ENCODE data around the gene ZNF492. TPM values are rescaled to one million over a fixed set of nuclear protein-coding genes. Genes with fewer than 3 reads are reported as not detected.
"Not testable (repeated sequence)": the region's sequence is repeated elsewhere in the genome, so short reads cannot be mapped to it uniquely, and the experiment has no call there.

ZNF492 gene
- total and polyA plus RNA-seq, 10 of the 15 experiments (the other 5 are each of a cell fraction or from before 2014, with no cell fraction given), result not detected

GRCh38 chr19:22685493-22685892 is 51.4 kb downstream of the ZNF492 start:
- H3K4me1 ChIP-seq (ENCODE audit: control insufficient read depth, insufficient read depth, low read length); intact Hi-C loops (cut with micrococcal nuclease; ENCODE audit: unreplicated experiment); in situ Hi-C loops (cut with MboI); H3K27ac ChIP-seq (ENCODE audit: control insufficient read depth, insufficient read depth); POLR2A ChIA-PET; H4K20me1 ChIP-seq (ENCODE audit: control insufficient read depth, insufficient read depth); H3K36me3 ChIP-seq (ENCODE audit: control insufficient read depth in 2 of 2, insufficient read depth in 2 of 2, low read length in 1 of 2); SMC1A ChIA-PET (ENCODE audit: uncharacterized antibody, unreplicated experiment); H2AFZ ChIP-seq (ENCODE audit: control insufficient read depth, low read depth, low read length); RAD21 ChIA-PET (ENCODE audit: unreplicated experiment); H3K9ac ChIP-seq (ENCODE audit: control insufficient read depth, insufficient read depth, low read length); H3K4me2 ChIP-seq (ENCODE audit: control insufficient read depth, insufficient read depth); ATAC-seq; H3K79me2 ChIP-seq (ENCODE audit: control insufficient read depth, insufficient read depth, low read length); FAIRE-seq; H3K4me3 ChIP-seq; DNase-seq (ENCODE audit: low read depth, low spot score); BruUV-seq (replicated peaks); H3K9me3 ChIP-seq (replicated peaks; ENCODE audit: control insufficient read depth, insufficient read depth, low read length); H3K27me3 ChIP-seq (replicated peaks in 1 of 2; ENCODE audit: control insufficient read depth in 2 of 2, insufficient read depth in 2 of 2, low read length in 1 of 2); CTCF ChIA-PET: not testable (repeated sequence)
- 28% methylated on average over 2 of the region's 2 CpGs for WGBS (ENCODE audit: insufficient coverage, insufficient replicate concordance, low lambda C conversion rate, missing lambda C conversion rate)

- H3K9ac ChIP-seq (ENCODE audit: control insufficient read depth, insufficient read depth, low read length); H3K4me1 ChIP-seq (ENCODE audit: control insufficient read depth, insufficient read depth, low read length); CTCF ChIA-PET; H4K20me1 ChIP-seq (ENCODE audit: control insufficient read depth, insufficient read depth); H3K27ac ChIP-seq (ENCODE audit: control insufficient read depth, insufficient read depth); H3K27me3 ChIP-seq (replicated peaks in 1 of 2; ENCODE audit: control insufficient read depth in 2 of 2, insufficient read depth in 2 of 2, low read length in 1 of 2); in situ Hi-C loops (cut with MboI); H3K36me3 ChIP-seq (ENCODE audit: control insufficient read depth in 2 of 2, insufficient read depth in 2 of 2, low read length in 1 of 2); H3K4me2 ChIP-seq (ENCODE audit: control insufficient read depth, insufficient read depth); H3K79me2 ChIP-seq (ENCODE audit: control insufficient read depth, insufficient read depth, low read length); H3K4me3 ChIP-seq; RAD21 ChIA-PET (ENCODE audit: unreplicated experiment); DNase-seq (ENCODE audit: low read depth, low spot score); POLR2A ChIA-PET; H2AFZ ChIP-seq (ENCODE audit: control insufficient read depth, low read depth, low read length); FAIRE-seq; H3K9me3 ChIP-seq (replicated peaks; ENCODE audit: control insufficient read depth, insufficient read depth, low read length); SMC1A ChIA-PET (ENCODE audit: uncharacterized antibody, unreplicated experiment); BruUV-seq (replicated peaks); ATAC-seq; intact Hi-C loops (cut with micrococcal nuclease; ENCODE audit: unreplicated experiment): not testable (repeated sequence)
- WGBS (ENCODE audit: insufficient coverage, insufficient replicate concordance, low lambda C conversion rate, missing lambda C conversion rate), result 56% methylated on average over 5 of the region's 22 CpGs
These were observed 68.5 kb downstream of the ZNF492 start for GRCh38 chr19:22702661-22703060.

GRCh38 chr19:22703096-22703495 is 69.0 kb downstream of the ZNF492 start:
- BruUV-seq (replicated peaks); in situ Hi-C loops (cut with MboI); H2AFZ ChIP-seq (ENCODE audit: control insufficient read depth, low read depth, low read length); H3K36me3 ChIP-seq (ENCODE audit: control insufficient read depth in 2 of 2, insufficient read depth in 2 of 2, low read length in 1 of 2); CTCF ChIA-PET; ATAC-seq; POLR2A ChIA-PET; H4K20me1 ChIP-seq (ENCODE audit: control insufficient read depth, insufficient read depth); H3K4me1 ChIP-seq (ENCODE audit: control insufficient read depth, insufficient read depth, low read length); H3K4me3 ChIP-seq; H3K4me2 ChIP-seq (ENCODE audit: control insufficient read depth, insufficient read depth); FAIRE-seq; H3K27me3 ChIP-seq (replicated peaks in 1 of 2; ENCODE audit: control insufficient read depth in 2 of 2, insufficient read depth in 2 of 2, low read length in 1 of 2); H3K79me2 ChIP-seq (ENCODE audit: control insufficient read depth, insufficient read depth, low read length); H3K9ac ChIP-seq (ENCODE audit: control insufficient read depth, insufficient read depth, low read length); SMC1A ChIA-PET (ENCODE audit: uncharacterized antibody, unreplicated experiment); H3K9me3 ChIP-seq (replicated peaks; ENCODE audit: control insufficient read depth, insufficient read depth, low read length); RAD21 ChIA-PET (ENCODE audit: unreplicated experiment); intact Hi-C loops (cut with micrococcal nuclease; ENCODE audit: unreplicated experiment); DNase-seq (ENCODE audit: low read depth, low spot score); H3K27ac ChIP-seq (ENCODE audit: control insufficient read depth, insufficient read depth): not testable (repeated sequence)
- 73% methylated on average over 14 of the region's 28 CpGs for WGBS (ENCODE audit: insufficient coverage, insufficient replicate concordance, low lambda C conversion rate, missing lambda C conversion rate)
